Tibial artery (tissue), 4 donors: ENCODE data around the gene RNF144A.

Source experiments
- DNase-seq, 2 donors: peaks; one replicate each; pipeline ENCODE4 v3.0.0-alpha.2; 2019
- H3K27ac ChIP-seq, 2 donors: fragments of 200-600 bp; sonication (generic) in 1 of 2; 1 replicate in 1 of 2; 2 replicates in 1 of 2; pipeline ENCODE4 v1.5.1; 2018 to 2019; ENCODE audit warnings: mild to moderate bottlenecking in 1 of 2
- H3K27me3 ChIP-seq, 2 donors: fragments of 200-600 bp; sonication (generic) in 1 of 2; one replicate each; pipeline versions ENCODE4 v1.5.1 to v1.6.0; 2016 to 2019
- H3K36me3 ChIP-seq, 3 donors: fragments of 200-600 bp; sonication (generic) in 2 of 3; one replicate each; pipeline ENCODE4 v1.5.1; 2016 to 2019; ENCODE audit warnings: mild to moderate bottlenecking in 2 of 3
- H3K4me1 ChIP-seq, 4 donors: fragments of 200-600 bp; sonication (generic) in 2 of 4; 1 replicate in 3 of 4; 2 replicates in 1 of 4; pipeline ENCODE4 v1.5.1; 2016 to 2019
- H3K4me3 ChIP-seq, 2 donors: fragments of 200-600 bp; sonication (generic) in 1 of 2; 1 replicate in 1 of 2; 2 replicates in 1 of 2; pipeline ENCODE4 v1.5.1; 2018 to 2019; ENCODE audit warnings: mild to moderate bottlenecking in 2 of 2
- H3K9me3 ChIP-seq, 3 donors: fragments of 200-600 bp; sonication (generic) in 1 of 3; one replicate each; pipeline ENCODE4 v1.5.1; 2016 to 2019
- CTCF ChIP-seq, 2 experiments: fragments of 200-600 bp in 1 of 2; fragments of 450-650 bp in 1 of 2; IDR thresholded peaks; one replicate each; pipeline ENCODE4 v1.5.1; 2017 to 2019; ENCODE audit warnings: antibody characterized with exemption in 2 of 2, mild to moderate bottlenecking in 1 of 2, moderate library complexity in 1 of 2
- intact Hi-C: fragments of 100-400 bp; cut with DNase I; formaldehyde crosslinking; loops from one replicate; pipeline ENCODE4 v1.15.0; 2023; ENCODE audit warnings: low total_unique reads

Gene RNF144A, protein sequence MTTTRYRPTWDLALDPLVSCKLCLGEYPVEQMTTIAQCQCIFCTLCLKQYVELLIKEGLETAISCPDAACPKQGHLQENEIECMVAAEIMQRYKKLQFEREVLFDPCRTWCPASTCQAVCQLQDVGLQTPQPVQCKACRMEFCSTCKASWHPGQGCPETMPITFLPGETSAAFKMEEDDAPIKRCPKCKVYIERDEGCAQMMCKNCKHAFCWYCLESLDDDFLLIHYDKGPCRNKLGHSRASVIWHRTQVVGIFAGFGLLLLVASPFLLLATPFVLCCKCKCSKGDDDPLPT

DNA sequence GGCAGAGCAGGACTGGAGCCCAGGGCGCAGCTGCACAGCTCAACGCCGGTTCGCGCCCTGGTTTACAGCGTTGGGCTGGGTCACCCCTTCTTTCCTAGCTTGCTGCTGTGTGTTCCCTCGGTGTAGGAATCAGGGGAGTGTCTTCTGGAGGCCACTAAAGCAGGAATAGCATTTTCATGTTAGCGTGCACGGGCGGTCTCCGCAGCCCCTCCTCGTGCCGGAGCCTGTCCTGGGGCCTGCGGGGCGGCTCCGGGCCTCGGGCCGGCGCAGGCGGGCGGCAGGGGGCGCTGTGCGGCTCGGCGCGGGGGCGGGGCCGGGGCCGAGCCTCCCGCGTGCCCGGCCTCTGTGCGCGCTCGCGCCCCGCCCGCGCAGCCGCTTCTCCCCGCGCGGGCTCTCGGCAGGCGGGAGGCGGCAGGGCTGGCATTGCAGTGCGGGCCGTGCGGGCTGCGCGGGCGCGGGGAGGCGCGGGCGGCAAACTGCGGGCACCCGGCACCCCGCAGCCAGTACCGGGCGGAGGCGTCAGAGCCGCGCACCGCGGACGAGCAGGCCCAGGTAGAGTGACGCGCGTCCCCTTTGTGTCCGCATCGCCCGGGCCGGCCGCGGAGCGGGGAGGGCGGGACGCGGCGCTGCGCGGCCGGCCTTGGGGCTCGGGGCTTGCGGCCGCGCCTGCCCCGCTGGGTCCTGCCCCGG lies at the start of gene RNF144A:
Gene RNF144A (plus strand): TSS at position 342 of the 690 bp plus-strand sequence. CDS start 79,515 bp downstream, outside the sequence.
- Histone ChIP-seq H3K4me1 (peaks cover 0 to 22% (median 12%) of the 10 kb centered on the region in 4 donors), H3K4me3 (peak within 1 kb of the TSS; percentile 61 to 65), H3K27ac (peak within 1 kb of the TSS; percentile 33 to 36), H3K9me3 (no peaks in the 10 kb centered on the region), H3K36me3 (no peaks in the 10 kb centered on the region), H3K27me3 (no peaks in the 10 kb centered on the region)
- TF ChIP-seq CTCF (IDR thresholded peaks at IDR 0.05): peak; percentile 32 to 62
- intact Hi-C loops: no loop called here
- no peak for DNase-seq

- Histone ChIP-seq H3K27me3 (no peaks in the 10 kb centered on the region), H3K9me3 (no peaks in the 10 kb centered on the region), H3K27ac (no peak overlapping the region), H3K4me3 (no peak overlapping the region), H3K4me1 (peaks cover 0 to 6% (median 2%) of the 10 kb centered on the region in 4 donors), H3K36me3 (no peaks in the 10 kb centered on the region)
- intact Hi-C loops: no loop called here
- TF ChIP-seq CTCF (IDR thresholded peaks at IDR 0.05): no peak
- no peak for DNase-seq
Observed at GRCh38 chr2:6872394-6872793, 44.8 kb upstream of the RNF144A start.

DNA sequence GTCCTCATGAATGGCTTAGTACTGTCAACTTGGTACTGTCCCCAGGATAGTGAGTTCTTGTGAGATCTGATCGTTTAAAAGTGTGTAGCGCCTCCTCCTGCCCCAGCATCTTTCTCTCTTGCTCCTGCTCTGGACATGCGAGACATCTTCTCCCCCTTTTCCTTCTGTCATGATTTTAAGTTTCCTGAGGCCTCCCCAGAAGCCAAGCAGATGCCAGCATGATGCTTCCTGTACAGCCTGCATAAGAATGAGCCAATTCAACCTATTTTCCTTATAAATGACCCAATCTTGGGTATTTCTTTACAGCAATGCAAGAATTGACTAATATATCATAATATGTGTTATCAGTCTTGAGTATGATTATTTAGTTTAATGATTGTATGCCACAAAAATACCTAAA lies 43.2 kb upstream of the RNF144A start:
- no peak overlapping the region for H3K4me3 ChIP-seq
- no peak overlapping the region for H3K27ac ChIP-seq
- intact Hi-C loops: no loop called here
- H3K9me3 ChIP-seq: no peaks in the 10 kb centered on the region
- peaks cover 0 to 11% (median 5%) of the 10 kb centered on the region in 4 donors for H3K4me1 ChIP-seq
- no peak for TF ChIP-seq CTCF (IDR thresholded peaks at IDR 0.05)
- DNase-seq: no peak
- no peaks in the 10 kb centered on the region for H3K36me3 ChIP-seq
- H3K27me3 ChIP-seq: no peaks in the 10 kb centered on the region

- Histone ChIP-seq H3K36me3 (no peaks in the 10 kb centered on the region), H3K27ac (no peak overlapping the region), H3K27me3 (no peaks in the 10 kb centered on the region), H3K9me3 (no peaks in the 10 kb centered on the region), H3K4me1 (peaks cover 0 to 11% (median 5%) of the 10 kb centered on the region in 4 donors), H3K4me3 (no peak overlapping the region)
- intact Hi-C loops: no loop called here
- no peak for TF ChIP-seq CTCF (IDR thresholded peaks at IDR 0.05)
- DNase-seq: no peak
Observed at GRCh38 chr2:6876309-6876708, 40.9 kb upstream of the RNF144A start.

GRCh38 chr2:6877402-6878304 lies 39.6 kb upstream of the RNF144A start, which contains the start of gene RSAD2:
Gene RSAD2, plus strand, starts transcription at chr2:6877777. Its CDS starts 24 bp downstream, at chr2:6877801.
- no peak for DNase-seq
- intact Hi-C loops: no loop called here
- H3K27ac ChIP-seq: peak within 1 kb of the TSS; percentile 45 to 46

More at GRCh38 chr2:6877402-6878304, 39.6 kb upstream of the RNF144A start, which contains the start of gene RSAD2:
- Histone ChIP-seq H3K9me3 (no peaks in the 10 kb centered on the region), H3K4me3 (peak within 1 kb of the TSS; percentile 53 to 59), H3K36me3 (no peaks in the 10 kb centered on the region), H3K27me3 (peaks cover 0 to 3% of the 10 kb centered on the region in 2 donors), H3K4me1 (peaks cover 0 to 11% (median 5%) of the 10 kb centered on the region in 4 donors)
- TF ChIP-seq CTCF (IDR thresholded peaks at IDR 0.05): no peak
